K562 (cell line): ENCODE results near the gene ZNF672. TPM values are rescaled to one million over a fixed set of nuclear protein-coding genes. Genes with fewer than 3 reads are reported as not detected.

Experiments used
- ATAC-seq: fragments of 200-7000 bp; cut with Tn5 transposase; 3 replicates; pipeline ENCODE4 v1.9.1; 2020; ENCODE audit warnings: moderate library complexity
- BruUV-seq: library from RNA; stranded (reverse); fragments of 400-500 nt; replicated peaks from 2 replicates; lab custom pipeline; 2021; lab: Mats Ljungman, UMichigan
- CTCF ChIA-PET: fragments of 300-600 bp; formaldehyde crosslinking; extraction: SDS; loops from one replicate; lab custom pipeline; 2021; ENCODE audit warnings: low intra/inter-chr PET ratio; lab: Yijun Ruan, JAX
- POLR2A ChIA-PET: fragments of 300-600, 350-650 bp; sonication (Branson Sonifier 250); formaldehyde crosslinking; extraction: SDS; loops from one replicate; lab custom pipeline; 2021; ENCODE audit warnings: antibody characterized with exemption, inconsistent platforms; lab: Yijun Ruan, JAX
- DNase-seq, 4 experiments: peaks; one replicate each; pipeline versions ENCODE4 v3.0.0 to v3.0.0-alpha.2; 2011 to 2018; ENCODE audit warnings: low spot score in 3 of 4, mixed read lengths in 3 of 4; ENCODE audit errors: extremely low read depth in 1 of 4
- FAIRE-seq: peaks from 2 replicates; lab custom pipeline; 2011; peaks lifted over from hg19 to GRCh38; lab: Jason Lieb, UNC
- H2AFZ ChIP-seq: 2 replicates; pipeline ENCODE4 v1.6.0; 2011; ENCODE audit warnings: low read depth, low read length, control low read depth, inconsistent platforms
- H3K27ac ChIP-seq: fragments of 200-600 bp; 3 replicates; pipeline ENCODE4 v1.8.0; 2011; ENCODE audit warnings: low read depth, mild to moderate bottlenecking, control low read depth, inconsistent platforms, low read length, moderate library complexity, mixed read lengths; ENCODE audit errors: extremely low read depth
- H3K27me3 ChIP-seq, 2 experiments: fragments of 300-600 bp in 1 of 2; 2 replicates in 1 of 2; 3 replicates in 1 of 2; pipeline versions ENCODE4 v1.6.0 to v1.8.0; 2011; ENCODE audit warnings: inconsistent platforms in 2 of 2, low read length in 2 of 2, mild to moderate bottlenecking in 1 of 2, mixed read lengths in 1 of 2, moderate library complexity in 1 of 2; ENCODE audit not compliant: control insufficient read depth in 2 of 2, insufficient read depth in 2 of 2
- H3K36me3 ChIP-seq: fragments of 300-600 bp; 3 replicates; pipeline ENCODE4 v1.8.0; 2011; ENCODE audit warnings: mild to moderate bottlenecking, low read length, inconsistent platforms; ENCODE audit not compliant: control insufficient read depth, insufficient read depth
- H3K4me1 ChIP-seq, 2 experiments: fragments of 200-600 bp in 1 of 2; replicated peaks in 1 of 2; 2 replicates in 1 of 2; 3 replicates in 1 of 2; pipeline versions ENCODE4 v1.5.1 to v1.8.0; 2011; ENCODE audit warnings: inconsistent platforms in 2 of 2, low read length in 2 of 2, mild to moderate bottlenecking in 1 of 2, mixed read lengths in 1 of 2, moderate library complexity in 1 of 2; ENCODE audit not compliant: control insufficient read depth in 2 of 2, insufficient read depth in 2 of 2
- H3K4me2 ChIP-seq: 2 replicates; pipeline ENCODE4 v1.6.1; 2011; ENCODE audit warnings: low read length, control low read depth, inconsistent platforms, mixed read lengths; ENCODE audit not compliant: insufficient read depth
- H3K4me3 ChIP-seq: fragments of 200-600 bp; sonication (generic), shearing (Covaris generic); 2 replicates; pipeline ENCODE4 v1.5.1; 2016; ENCODE audit warnings: control low read depth, inconsistent platforms
- H3K79me2 ChIP-seq: fragments of 200-600 bp; 3 replicates; pipeline ENCODE4 v1.8.0; 2011; ENCODE audit warnings: low read length, inconsistent platforms; ENCODE audit not compliant: control insufficient read depth, insufficient read depth
- H3K9ac ChIP-seq, 2 experiments: 2 replicates each; pipeline versions ENCODE4 v1.6.0 to v1.6.1; 2011; ENCODE audit warnings: low read depth in 2 of 2, low read length in 2 of 2, control low read depth in 1 of 2, inconsistent platforms in 1 of 2, mild to moderate bottlenecking in 1 of 2, mixed read lengths in 1 of 2; ENCODE audit not compliant: insufficient read depth in 1 of 2
- H3K9me1 ChIP-seq: one replicate; pipeline ENCODE4 v1.6.0; 2011; ENCODE audit warnings: inconsistent platforms, mild to moderate bottlenecking, low read length, moderate library complexity; ENCODE audit not compliant: control insufficient read depth, insufficient read depth
- H3K9me3 ChIP-seq: replicated peaks from 2 replicates; pipeline ENCODE4 v1.5.1; 2011; ENCODE audit warnings: low read depth, low read length, inconsistent platforms; ENCODE audit not compliant: control insufficient read depth, insufficient read depth
- H4K20me1 ChIP-seq: replicated peaks from 2 replicates; pipeline ENCODE4 v1.6.1; 2011; ENCODE audit warnings: low read length, inconsistent platforms, mixed read lengths; ENCODE audit not compliant: control insufficient read depth, insufficient read depth
- ATF7 ChIP-seq: fragments of 450-650 bp; IDR thresholded peaks from 2 replicates; pipeline ENCODE4 v1.7.1; 2014; ENCODE audit warnings: mild to moderate bottlenecking, moderate library complexity
- BCOR ChIP-seq: fragments of 450-650 bp; IDR thresholded peaks from 2 replicates; pipeline ENCODE4 v1.6.1; 2016
- DDX20 ChIP-seq: fragments of 450-650 bp; IDR thresholded peaks from 2 replicates; pipeline ENCODE4 v1.6.1; 2016; ENCODE audit warnings: missing genetic modification characterization, low read depth, mild to moderate bottlenecking, missing compliant biosample characterization, moderate library complexity
- DNMT1 ChIP-seq: fragments of 450-650 bp; IDR thresholded peaks from 2 replicates; pipeline ENCODE4 v1.6.1; 2016; ENCODE audit warnings: antibody characterized with exemption, mild to moderate bottlenecking
- KDM1A ChIP-seq, 2 experiments: fragments of 450-650 bp; IDR thresholded peaks; 2 replicates each; pipeline ENCODE4 v1.6.1; 2016; ENCODE audit warnings: mild to moderate bottlenecking in 2 of 2
- NR3C1 ChIP-seq: sonication (generic); formaldehyde crosslinking; IDR thresholded peaks from 2 replicates; pipeline ENCODE4 v1.8.1; 2022; ENCODE audit warnings: missing genetic modification reagents
- RBM22 ChIP-seq: fragments of 200-400 bp; formaldehyde crosslinking; IDR thresholded peaks from 2 replicates; pipeline ENCODE4 v1.6.1; 2018; ENCODE audit warnings: low read length, low read depth; ENCODE audit not compliant: poor library complexity, severe bottlenecking
- RBM25 ChIP-seq: fragments of 200-400 bp; formaldehyde crosslinking; IDR thresholded peaks from 2 replicates; pipeline ENCODE4 v1.6.1; 2018; ENCODE audit warnings: low read length, low read depth, moderate library complexity; ENCODE audit not compliant: severe bottlenecking
- XRCC4 ChIP-seq: IDR thresholded peaks from one replicate; pipeline ENCODE4 v1.6.1; 2011; ENCODE audit not compliant: insufficient read depth, insufficient read length; ENCODE audit errors: extremely low read depth
- in situ Hi-C: fragments of 300-500 bp; cut with MboI; formaldehyde crosslinking; loops from 4 replicates; pipeline ENCODE4 v1.15.0; 2018; ENCODE audit warnings: inconsistent platforms, mixed read lengths
- intact Hi-C: fragments of 100-400 bp; cut with micrococcal nuclease; formaldehyde crosslinking; loops from 2 replicates; pipeline ENCODE4 v1.14.2; 2022
- polyA plus RNA-seq, 8 experiments: library from polyadenylated mRNA; depleted of rRNA in 4 of 8; stranded (reverse) in 5 of 8; unstranded in 3 of 8; fragments of >200 nt; fragmentation: Nextera tagmentation in 2 of 8; fragmentation: Illumina TruSeq in 1 of 8; extraction: Ambion mirVana in 2 of 8; extraction: Trizol in 1 of 8; gene quantifications; 2 replicates each; pipeline versions ENCODE4 v1.2.1 to v1.2.3, GENCODE V29; 2011 to 2014; ENCODE audit warnings: inconsistent platforms in 1 of 8, missing spikeins in 1 of 8
- total RNA-seq, 7 experiments: library from RNA; depleted of rRNA in 6 of 7; stranded (reverse); fragments of >200 nt in 6 of 7; fragmentation: Illumina TruSeq in 2 of 7; extraction: Trizol in 2 of 7; gene quantifications; 2 replicates each; pipeline versions ENCODE4 v1.2.1 to v1.2.3, GENCODE V29; 2011 to 2021; ENCODE audit warnings: low replicate concordance in 1 of 7
- TF ChIP-seq, protein P1 (sequence below): sonication (generic); formaldehyde crosslinking; IDR thresholded peaks from 2 replicates; pipeline ENCODE4 v1.8.0; 2022; ENCODE audit warnings: missing genetic modification reagents, mild to moderate bottlenecking, moderate library complexity, borderline replicate concordance
- TF ChIP-seq, protein P2 (sequence below): IDR thresholded peaks from 3 replicates; pipeline ENCODE4 v1.6.1; 2011; ENCODE audit warnings: borderline replicate concordance, mild to moderate bottlenecking, moderate library complexity; ENCODE audit not compliant: insufficient read length; ENCODE audit errors: extremely low read depth
- TF ChIP-seq, protein P3 (sequence below): fragments of 250-450 bp; sonication (Bioruptor Pico); IDR thresholded peaks from 2 replicates; pipeline ENCODE4 v1.9.0; 2021; ENCODE audit warnings: mild to moderate bottlenecking, inconsistent platforms
- TF ChIP-seq, protein P4 (sequence below): sonication (generic); formaldehyde crosslinking; IDR thresholded peaks from 2 replicates; pipeline ENCODE4 v1.8.0; 2022; ENCODE audit warnings: mild to moderate bottlenecking, missing genetic modification reagents, borderline replicate concordance
- TF ChIP-seq, protein P5 (sequence below): fragments of 450-650 bp; IDR thresholded peaks from 2 replicates; pipeline ENCODE4 v1.6.1; 2016; ENCODE audit warnings: low read depth, mild to moderate bottlenecking, moderate library complexity

Gene ZNF672
- total and polyA plus RNA-seq, 9 of the 15 experiments (the other 6 are each of a cell fraction or from before 2014, with no cell fraction given), result 1.9 to 57.9 (median 24.1) TPM

DNA sequence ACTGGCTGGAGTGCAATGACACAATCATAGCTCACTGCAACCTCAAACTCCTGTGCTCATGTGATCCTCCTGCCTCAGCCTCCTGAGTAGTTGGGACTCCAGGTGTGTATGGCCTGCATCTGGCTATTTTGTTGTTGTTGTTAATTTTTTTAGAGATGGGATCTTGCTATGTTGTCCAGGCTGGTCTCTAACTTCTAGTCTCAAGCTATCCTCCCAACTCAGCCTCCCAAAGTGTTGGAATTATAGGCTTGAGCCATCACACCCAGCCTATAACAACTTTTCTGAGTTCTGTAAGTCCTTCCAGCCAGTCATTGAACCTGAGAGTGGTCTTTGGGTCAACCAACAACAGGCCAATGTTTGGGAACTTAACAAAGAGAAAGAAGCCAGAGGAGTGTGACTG lies 56.8 kb downstream of the ZNF672 start:
- Histone ChIP-seq H3K27ac (no peak overlapping the region), H3K4me2 (no peak overlapping the region), H3K79me2 (no peaks in the 10 kb centered on the region), H3K9me1 (no peaks in the 10 kb centered on the region), H4K20me1 (no peaks in the 10 kb centered on the region), H3K4me3 (no peak overlapping the region), H3K9ac (no peak overlapping the region; a peak in 1 of 4 replicates), H3K36me3 (no peaks in the 10 kb centered on the region), H3K4me1 (peaks cover 33% of the 10 kb centered on the region in 2 experiments), H3K9me3 (no peaks in the 10 kb centered on the region), H2AFZ (no peak overlapping the region), H3K27me3 (no peaks in the 10 kb centered on the region)
- BruUV-seq, result no TSS peak
- CTCF ChIA-PET, result no interaction called here
- intact Hi-C loops, result no loop called here
- POLR2A ChIA-PET, result interaction anchor here (0.6 to 1.6 kb wide), 2 partner anchors 9 to 22 kb away, joined by 3 to 4 read pairs; no protein-coding TSS in a partner anchor
- FAIRE-seq (no peak), DNase-seq (no peak), ATAC-seq (no peak)
- in situ Hi-C loops, result no loop called here
- TF ChIP-seq BCOR, result peak; percentile 86
- no peak for TF ChIP-seq DNMT1
- TF ChIP-seq RBM22, result no peak
- no peak for TF ChIP-seq ATF7
- TF ChIP-seq XRCC4, result no peak
- TF ChIP-seq, protein P1, sequence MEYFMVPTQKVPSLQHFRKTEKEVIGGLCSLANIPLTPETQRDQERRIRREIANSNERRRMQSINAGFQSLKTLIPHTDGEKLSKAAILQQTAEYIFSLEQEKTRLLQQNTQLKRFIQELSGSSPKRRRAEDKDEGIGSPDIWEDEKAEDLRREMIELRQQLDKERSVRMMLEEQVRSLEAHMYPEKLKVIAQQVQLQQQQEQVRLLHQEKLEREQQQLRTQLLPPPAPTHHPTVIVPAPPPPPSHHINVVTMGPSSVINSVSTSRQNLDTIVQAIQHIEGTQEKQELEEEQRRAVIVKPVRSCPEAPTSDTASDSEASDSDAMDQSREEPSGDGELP (CRISPR knock-in tag), result no peak
- TF ChIP-seq, protein P2, sequence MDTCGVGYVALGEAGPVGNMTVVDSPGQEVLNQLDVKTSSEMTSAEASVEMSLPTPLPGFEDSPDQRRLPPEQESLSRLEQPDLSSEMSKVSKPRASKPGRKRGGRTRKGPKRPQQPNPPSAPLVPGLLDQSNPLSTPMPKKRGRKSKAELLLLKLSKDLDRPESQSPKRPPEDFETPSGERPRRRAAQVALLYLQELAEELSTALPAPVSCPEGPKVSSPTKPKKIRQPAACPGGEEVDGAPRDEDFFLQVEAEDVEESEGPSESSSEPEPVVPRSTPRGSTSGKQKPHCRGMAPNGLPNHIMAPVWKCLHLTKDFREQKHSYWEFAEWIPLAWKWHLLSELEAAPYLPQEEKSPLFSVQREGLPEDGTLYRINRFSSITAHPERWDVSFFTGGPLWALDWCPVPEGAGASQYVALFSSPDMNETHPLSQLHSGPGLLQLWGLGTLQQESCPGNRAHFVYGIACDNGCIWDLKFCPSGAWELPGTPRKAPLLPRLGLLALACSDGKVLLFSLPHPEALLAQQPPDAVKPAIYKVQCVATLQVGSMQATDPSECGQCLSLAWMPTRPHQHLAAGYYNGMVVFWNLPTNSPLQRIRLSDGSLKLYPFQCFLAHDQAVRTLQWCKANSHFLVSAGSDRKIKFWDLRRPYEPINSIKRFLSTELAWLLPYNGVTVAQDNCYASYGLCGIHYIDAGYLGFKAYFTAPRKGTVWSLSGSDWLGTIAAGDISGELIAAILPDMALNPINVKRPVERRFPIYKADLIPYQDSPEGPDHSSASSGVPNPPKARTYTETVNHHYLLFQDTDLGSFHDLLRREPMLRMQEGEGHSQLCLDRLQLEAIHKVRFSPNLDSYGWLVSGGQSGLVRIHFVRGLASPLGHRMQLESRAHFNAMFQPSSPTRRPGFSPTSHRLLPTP, result no peak
- TF ChIP-seq NR3C1 (CRISPR knock-in tag), result no peak
- TF ChIP-seq RBM25, result peak; percentile 59
- TF ChIP-seq, protein P3, sequence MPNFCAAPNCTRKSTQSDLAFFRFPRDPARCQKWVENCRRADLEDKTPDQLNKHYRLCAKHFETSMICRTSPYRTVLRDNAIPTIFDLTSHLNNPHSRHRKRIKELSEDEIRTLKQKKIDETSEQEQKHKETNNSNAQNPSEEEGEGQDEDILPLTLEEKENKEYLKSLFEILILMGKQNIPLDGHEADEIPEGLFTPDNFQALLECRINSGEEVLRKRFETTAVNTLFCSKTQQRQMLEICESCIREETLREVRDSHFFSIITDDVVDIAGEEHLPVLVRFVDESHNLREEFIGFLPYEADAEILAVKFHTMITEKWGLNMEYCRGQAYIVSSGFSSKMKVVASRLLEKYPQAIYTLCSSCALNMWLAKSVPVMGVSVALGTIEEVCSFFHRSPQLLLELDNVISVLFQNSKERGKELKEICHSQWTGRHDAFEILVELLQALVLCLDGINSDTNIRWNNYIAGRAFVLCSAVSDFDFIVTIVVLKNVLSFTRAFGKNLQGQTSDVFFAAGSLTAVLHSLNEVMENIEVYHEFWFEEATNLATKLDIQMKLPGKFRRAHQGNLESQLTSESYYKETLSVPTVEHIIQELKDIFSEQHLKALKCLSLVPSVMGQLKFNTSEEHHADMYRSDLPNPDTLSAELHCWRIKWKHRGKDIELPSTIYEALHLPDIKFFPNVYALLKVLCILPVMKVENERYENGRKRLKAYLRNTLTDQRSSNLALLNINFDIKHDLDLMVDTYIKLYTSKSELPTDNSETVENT (CRISPR knock-in tag), result no peak
- TF ChIP-seq KDM1A (IDR thresholded peaks at IDR 0.05), result peak; percentile 38 to 54; a peak in 3 of 4 replicates
- TF ChIP-seq DDX20 (tag), result no peak
- TF ChIP-seq, protein P4, sequence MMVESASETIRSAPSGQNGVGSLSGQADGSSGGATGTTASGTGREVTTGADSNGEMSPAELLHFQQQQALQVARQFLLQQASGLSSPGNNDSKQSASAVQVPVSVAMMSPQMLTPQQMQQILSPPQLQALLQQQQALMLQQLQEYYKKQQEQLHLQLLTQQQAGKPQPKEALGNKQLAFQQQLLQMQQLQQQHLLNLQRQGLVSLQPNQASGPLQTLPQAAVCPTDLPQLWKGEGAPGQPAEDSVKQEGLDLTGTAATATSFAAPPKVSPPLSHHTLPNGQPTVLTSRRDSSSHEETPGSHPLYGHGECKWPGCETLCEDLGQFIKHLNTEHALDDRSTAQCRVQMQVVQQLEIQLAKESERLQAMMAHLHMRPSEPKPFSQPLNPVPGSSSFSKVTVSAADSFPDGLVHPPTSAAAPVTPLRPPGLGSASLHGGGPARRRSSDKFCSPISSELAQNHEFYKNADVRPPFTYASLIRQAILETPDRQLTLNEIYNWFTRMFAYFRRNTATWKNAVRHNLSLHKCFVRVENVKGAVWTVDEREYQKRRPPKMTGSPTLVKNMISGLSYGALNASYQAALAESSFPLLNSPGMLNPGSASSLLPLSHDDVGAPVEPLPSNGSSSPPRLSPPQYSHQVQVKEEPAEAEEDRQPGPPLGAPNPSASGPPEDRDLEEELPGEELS (CRISPR knock-in tag), result no peak
- TF ChIP-seq, protein P5, sequence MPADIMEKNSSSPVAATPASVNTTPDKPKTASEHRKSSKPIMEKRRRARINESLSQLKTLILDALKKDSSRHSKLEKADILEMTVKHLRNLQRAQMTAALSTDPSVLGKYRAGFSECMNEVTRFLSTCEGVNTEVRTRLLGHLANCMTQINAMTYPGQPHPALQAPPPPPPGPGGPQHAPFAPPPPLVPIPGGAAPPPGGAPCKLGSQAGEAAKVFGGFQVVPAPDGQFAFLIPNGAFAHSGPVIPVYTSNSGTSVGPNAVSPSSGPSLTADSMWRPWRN, result no peak
